K562 (cell line): Measurements from ENCODE around the gene TBXAS1. TPM values are rescaled to one million over a fixed set of nuclear protein-coding genes. Genes with fewer than 3 reads are reported as not detected.

Experiments used
- ATF2 ChIP-seq: sonication (generic); formaldehyde crosslinking; IDR thresholded peaks from 2 replicates; pipeline ENCODE4 v1.8.1; 2022; ENCODE audit warnings: missing genetic modification reagents
- DMBX1 ChIP-seq: fragments of 250-450 bp; sonication (Bioruptor Pico); IDR thresholded peaks from 2 replicates; pipeline ENCODE4 v1.8.0; 2022; ENCODE audit warnings: inconsistent platforms, mild to moderate bottlenecking, moderate library complexity, borderline replicate concordance
- GABPB1 ChIP-seq: sonication (generic); formaldehyde crosslinking; IDR thresholded peaks from 2 replicates; pipeline ENCODE4 v1.8.0; 2022; ENCODE audit warnings: mild to moderate bottlenecking, missing genetic modification reagents
- MYBL2 ChIP-seq, 2 experiments: fragments of 450-650 bp in 1 of 2; sonication (generic) in 1 of 2; formaldehyde crosslinking in 1 of 2; IDR thresholded peaks; 2 replicates each; pipeline versions ENCODE4 v1.6.1 to v1.8.1; 2017 to 2022; ENCODE audit warnings: borderline replicate concordance in 1 of 2, inconsistent platforms in 1 of 2, low read depth in 1 of 2, mild to moderate bottlenecking in 1 of 2, missing genetic modification reagents in 1 of 2, moderate library complexity in 1 of 2
- NFIC ChIP-seq: fragments of 450-650 bp; IDR thresholded peaks from 2 replicates; pipeline ENCODE4 v1.6.1; 2017; ENCODE audit warnings: mild to moderate bottlenecking, inconsistent platforms
- PRPF4 ChIP-seq: fragments of 200-400 bp; formaldehyde crosslinking; IDR thresholded peaks from one replicate; pipeline ENCODE4 v1.6.1; 2017; ENCODE audit warnings: low read length, low read depth, mild to moderate bottlenecking; ENCODE audit not compliant: insufficient read depth, poor library complexity, severe bottlenecking
- RBM15 ChIP-seq: fragments of 200-400 bp; formaldehyde crosslinking; IDR thresholded peaks from 2 replicates; pipeline ENCODE4 v1.6.1; 2018; ENCODE audit warnings: mild to moderate bottlenecking, low read length, moderate library complexity; ENCODE audit not compliant: insufficient read depth
- SLC30A9 ChIP-seq: fragments of 250-450 bp; sonication (Bioruptor Pico); IDR thresholded peaks from 2 replicates; pipeline ENCODE4 v1.8.0; 2022; ENCODE audit warnings: mild to moderate bottlenecking, moderate library complexity
- ZNF134 ChIP-seq: fragments of 250-450 bp; sonication (Bioruptor Pico); conservative IDR thresholded peaks from 2 replicates; pipeline ENCODE4 v1.4.0; 2020
- ZNF143 ChIP-seq: sonication (generic); formaldehyde crosslinking; IDR thresholded peaks from 2 replicates; pipeline ENCODE4 v1.9.0; 2022; ENCODE audit warnings: mild to moderate bottlenecking, missing genetic modification reagents
- ZNF184 ChIP-seq: sonication (generic); formaldehyde crosslinking; IDR thresholded peaks from 2 replicates; pipeline ENCODE4 v1.5.0; 2020; ENCODE audit warnings: missing genetic modification reagents
- ZNF316 ChIP-seq: fragments of 450-650 bp; IDR thresholded peaks from 2 replicates; pipeline ENCODE4 v1.6.1; 2016
- ZNF512 ChIP-seq: IDR thresholded peaks from 2 replicates; pipeline ENCODE4 v1.6.1; 2016; ENCODE audit warnings: missing genetic modification characterization, missing compliant biosample characterization
- ZNF586 ChIP-seq: fragments of 450-650 bp; formaldehyde crosslinking; conservative IDR thresholded peaks from 2 replicates; pipeline ENCODE4 v1.4.0; 2020; ENCODE audit warnings: mild to moderate bottlenecking, moderate library complexity
- ZNF644 ChIP-seq: fragments of 200-800 bp; sonication (Bioruptor generic); IDR thresholded peaks from 2 replicates; pipeline ENCODE4 v1.6.1; 2016; ENCODE audit warnings: low read depth, missing genetic modification characterization, missing compliant biosample characterization
- ZNF830 ChIP-seq: fragments of 250-450 bp; sonication (Bioruptor Pico); IDR thresholded peaks from 2 replicates; pipeline ENCODE4 v1.5.0; 2021; ENCODE audit warnings: mild to moderate bottlenecking
- polyA plus RNA-seq, 8 experiments: library from polyadenylated mRNA; depleted of rRNA in 4 of 8; stranded (reverse) in 5 of 8; unstranded in 3 of 8; fragments of >200 nt; fragmentation: Nextera tagmentation in 2 of 8; fragmentation: Illumina TruSeq in 1 of 8; extraction: Ambion mirVana in 2 of 8; extraction: Trizol in 1 of 8; gene quantifications; 2 replicates each; pipeline versions ENCODE4 v1.2.1 to v1.2.3, GENCODE V29; 2011 to 2014; ENCODE audit warnings: inconsistent platforms in 1 of 8, missing spikeins in 1 of 8
- total RNA-seq, 7 experiments: library from RNA; depleted of rRNA in 6 of 7; stranded (reverse); fragments of >200 nt in 6 of 7; fragmentation: Illumina TruSeq in 2 of 7; extraction: Trizol in 2 of 7; gene quantifications; 2 replicates each; pipeline versions ENCODE4 v1.2.1 to v1.2.3, GENCODE V29; 2011 to 2021; ENCODE audit warnings: low replicate concordance in 1 of 7
- TF ChIP-seq, protein P1 (sequence below): fragments of 250-450 bp; sonication (Bioruptor Pico); IDR thresholded peaks from 2 replicates; pipeline ENCODE4 v1.8.0; 2022; ENCODE audit warnings: inconsistent platforms, mild to moderate bottlenecking, moderate library complexity, borderline replicate concordance
- TF ChIP-seq, protein P2 (sequence below): IDR thresholded peaks from 2 replicates; pipeline ENCODE4 v1.6.1; 2012; ENCODE audit warnings: low read depth, low read length, improper control_type of control experiment, borderline replicate concordance
- TF ChIP-seq, protein P3 (sequence below): fragments of 450-650 bp; formaldehyde crosslinking; IDR thresholded peaks from 2 replicates; pipeline ENCODE4 v1.4.0; 2022; ENCODE audit warnings: missing genetic modification characterization

TBXAS1 gene
- total and polyA plus RNA-seq, 9 of the 15 experiments (the other 6 are each of a cell fraction or from before 2014, with no cell fraction given), result 1.1 to 8.3 (median 1.9) TPM

DNA sequence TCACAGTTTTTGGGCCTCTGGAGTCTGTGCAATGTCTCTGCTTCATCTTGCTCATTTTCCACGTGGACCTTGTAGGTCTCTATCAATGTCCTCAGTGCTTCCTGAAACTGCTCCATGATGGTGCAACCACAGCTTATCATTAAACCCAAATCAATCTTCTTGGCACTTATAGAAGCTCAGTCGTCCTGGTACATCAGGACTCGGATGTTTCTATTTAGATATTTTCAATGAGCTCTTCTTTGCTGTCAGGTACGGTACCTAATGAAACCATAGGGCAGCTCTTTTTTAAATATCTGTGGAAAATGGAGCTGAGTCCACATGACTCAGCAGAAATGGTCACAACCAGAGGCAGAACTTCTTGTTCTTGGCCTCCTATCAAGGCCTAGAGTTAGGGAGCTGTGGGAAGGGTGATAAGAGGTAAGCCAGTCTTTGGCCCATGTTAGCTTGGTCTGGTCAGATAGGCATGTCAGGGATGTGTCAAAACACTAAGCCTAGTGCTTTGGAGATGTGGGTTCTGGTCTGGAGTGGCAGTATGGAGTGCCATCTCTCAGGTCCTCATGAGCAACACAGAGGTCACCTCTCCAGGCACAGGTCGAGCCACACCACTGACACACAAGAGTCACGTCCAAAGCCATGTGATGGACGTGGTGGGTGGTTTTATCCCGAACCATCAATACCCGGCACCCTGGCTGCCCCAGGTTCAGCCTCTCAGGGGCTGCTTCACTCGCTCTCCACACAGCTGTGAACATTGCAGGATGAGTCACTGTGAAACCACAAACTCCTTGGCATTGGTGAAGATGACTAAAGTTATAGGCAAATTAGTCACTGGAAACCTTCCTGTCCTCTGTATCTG, 87.0 kb downstream of the TBXAS1 start (continued):
- TF ChIP-seq ZNF512, result no peak
- peak; percentile 93 for TF ChIP-seq NFIC
- TF ChIP-seq ZNF184, result no peak
- no peak for TF ChIP-seq ZNF830 (CRISPR knock-in tag)
- TF ChIP-seq ZNF134 (CRISPR knock-in tag), result no peak
- TF ChIP-seq ZNF143, result no peak
- TF ChIP-seq ZNF644, result peak; percentile 51; the same call in 1 of the 2 replicates
- TF ChIP-seq, protein P1, sequence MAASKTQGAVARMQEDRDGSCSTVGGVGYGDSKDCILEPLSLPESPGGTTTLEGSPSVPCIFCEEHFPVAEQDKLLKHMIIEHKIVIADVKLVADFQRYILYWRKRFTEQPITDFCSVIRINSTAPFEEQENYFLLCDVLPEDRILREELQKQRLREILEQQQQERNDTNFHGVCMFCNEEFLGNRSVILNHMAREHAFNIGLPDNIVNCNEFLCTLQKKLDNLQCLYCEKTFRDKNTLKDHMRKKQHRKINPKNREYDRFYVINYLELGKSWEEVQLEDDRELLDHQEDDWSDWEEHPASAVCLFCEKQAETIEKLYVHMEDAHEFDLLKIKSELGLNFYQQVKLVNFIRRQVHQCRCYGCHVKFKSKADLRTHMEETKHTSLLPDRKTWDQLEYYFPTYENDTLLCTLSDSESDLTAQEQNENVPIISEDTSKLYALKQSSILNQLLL (CRISPR knock-in tag), result no peak
- no peak for TF ChIP-seq SLC30A9 (CRISPR knock-in tag)
- TF ChIP-seq, protein P2, sequence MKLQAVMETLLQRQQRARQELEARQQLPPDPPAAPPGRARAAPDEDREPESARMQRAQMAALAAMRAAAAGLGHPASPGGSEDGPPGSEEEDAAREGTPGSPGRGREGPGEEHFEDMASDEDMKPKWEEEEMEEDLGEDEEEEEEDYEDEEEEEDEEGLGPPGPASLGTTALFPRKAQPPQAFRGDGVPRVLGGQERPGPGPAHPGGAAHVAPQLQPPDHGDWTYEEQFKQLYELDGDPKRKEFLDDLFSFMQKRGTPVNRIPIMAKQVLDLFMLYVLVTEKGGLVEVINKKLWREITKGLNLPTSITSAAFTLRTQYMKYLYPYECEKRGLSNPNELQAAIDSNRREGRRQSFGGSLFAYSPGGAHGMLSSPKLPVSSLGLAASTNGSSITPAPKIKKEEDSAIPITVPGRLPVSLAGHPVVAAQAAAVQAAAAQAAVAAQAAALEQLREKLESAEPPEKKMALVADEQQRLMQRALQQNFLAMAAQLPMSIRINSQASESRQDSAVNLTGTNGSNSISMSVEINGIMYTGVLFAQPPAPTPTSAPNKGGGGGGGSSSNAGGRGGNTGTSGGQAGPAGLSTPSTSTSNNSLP, result peak; percentile 12; the same call in 1 of the 2 replicates
- TF ChIP-seq ZNF316, result peak; percentile 100
- TF ChIP-seq, protein P3, sequence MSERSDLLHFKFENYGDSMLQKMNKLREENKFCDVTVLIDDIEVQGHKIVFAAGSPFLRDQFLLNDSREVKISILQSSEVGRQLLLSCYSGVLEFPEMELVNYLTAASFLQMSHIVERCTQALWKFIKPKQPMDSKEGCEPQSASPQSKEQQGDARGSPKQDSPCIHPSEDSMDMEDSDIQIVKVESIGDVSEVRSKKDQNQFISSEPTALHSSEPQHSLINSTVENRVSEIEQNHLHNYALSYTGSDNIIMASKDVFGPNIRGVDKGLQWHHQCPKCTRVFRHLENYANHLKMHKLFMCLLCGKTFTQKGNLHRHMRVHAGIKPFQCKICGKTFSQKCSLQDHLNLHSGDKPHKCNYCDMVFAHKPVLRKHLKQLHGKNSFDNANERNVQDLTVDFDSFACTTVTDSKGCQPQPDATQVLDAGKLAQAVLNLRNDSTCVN (CRISPR knock-in tag), result 0 out of 2 replicates have a peak, but pooled peaks have one; percentile 73
- TF ChIP-seq ATF2 (CRISPR knock-in tag), result no peak
- peak; percentile 79 for TF ChIP-seq DMBX1
- no peak for TF ChIP-seq RBM15
- peak; percentile 67; the same call in 1 of the 2 replicates for TF ChIP-seq MYBL2 (IDR thresholded peaks at IDR 0.05; ENCODE audit: low read depth)
- no peak for TF ChIP-seq MYBL2 (CRISPR knock-in tag; IDR thresholded peaks at IDR 0.05; ENCODE audit: borderline replicate concordance)
- no peak for TF ChIP-seq PRPF4
- TF ChIP-seq ZNF586 (CRISPR knock-in tag), result no peak
- 0 out of 2 replicates have a peak, but pooled peaks have one; percentile 59 for TF ChIP-seq GABPB1 (CRISPR knock-in tag)
